K562 (cell line): ENCODE data around the gene OR51V1. TPM values are rescaled to one million over a fixed set of nuclear protein-coding genes. Genes with fewer than 3 reads are reported as not detected.
A peak's percentile ranks its signal among the peaks of the same experiment; 100 is the strongest.

ENCODE experiments used
- ATAC-seq: fragments of 200-7000 bp; cut with Tn5 transposase; 3 replicates; pipeline ENCODE4 v1.9.1; 2020; ENCODE audit warnings: moderate library complexity
- BruUV-seq: library from RNA; stranded (reverse); fragments of 400-500 nt; replicated peaks from 2 replicates; lab custom pipeline; 2021; lab: Mats Ljungman, UMichigan
- CTCF ChIA-PET: fragments of 300-600 bp; formaldehyde crosslinking; extraction: SDS; loops from one replicate; lab custom pipeline; 2021; ENCODE audit warnings: low intra/inter-chr PET ratio; lab: Yijun Ruan, JAX
- POLR2A ChIA-PET: fragments of 300-600, 350-650 bp; sonication (Branson Sonifier 250); formaldehyde crosslinking; extraction: SDS; loops from one replicate; lab custom pipeline; 2021; ENCODE audit warnings: antibody characterized with exemption, inconsistent platforms; lab: Yijun Ruan, JAX
- DNase-seq, 4 experiments: peaks; one replicate each; pipeline versions ENCODE4 v3.0.0 to v3.0.0-alpha.2; 2011 to 2018; ENCODE audit warnings: low spot score in 3 of 4, mixed read lengths in 3 of 4; ENCODE audit errors: extremely low read depth in 1 of 4
- FAIRE-seq: peaks from 2 replicates; lab custom pipeline; 2011; peaks lifted over from hg19 to GRCh38; lab: Jason Lieb, UNC
- H2AFZ ChIP-seq: 2 replicates; pipeline ENCODE4 v1.6.0; 2011; ENCODE audit warnings: low read depth, low read length, control low read depth, inconsistent platforms
- H3K27ac ChIP-seq: fragments of 200-600 bp; 3 replicates; pipeline ENCODE4 v1.8.0; 2011; ENCODE audit warnings: low read depth, mild to moderate bottlenecking, control low read depth, inconsistent platforms, low read length, moderate library complexity, mixed read lengths; ENCODE audit errors: extremely low read depth
- H3K27me3 ChIP-seq, 2 experiments: fragments of 300-600 bp in 1 of 2; 2 replicates in 1 of 2; 3 replicates in 1 of 2; pipeline versions ENCODE4 v1.6.0 to v1.8.0; 2011; ENCODE audit warnings: inconsistent platforms in 2 of 2, low read length in 2 of 2, mild to moderate bottlenecking in 1 of 2, mixed read lengths in 1 of 2, moderate library complexity in 1 of 2; ENCODE audit not compliant: control insufficient read depth in 2 of 2, insufficient read depth in 2 of 2
- H3K36me3 ChIP-seq: fragments of 300-600 bp; 3 replicates; pipeline ENCODE4 v1.8.0; 2011; ENCODE audit warnings: mild to moderate bottlenecking, low read length, inconsistent platforms; ENCODE audit not compliant: control insufficient read depth, insufficient read depth
- H3K4me1 ChIP-seq, 2 experiments: fragments of 200-600 bp in 1 of 2; replicated peaks in 1 of 2; 2 replicates in 1 of 2; 3 replicates in 1 of 2; pipeline versions ENCODE4 v1.5.1 to v1.8.0; 2011; ENCODE audit warnings: inconsistent platforms in 2 of 2, low read length in 2 of 2, mild to moderate bottlenecking in 1 of 2, mixed read lengths in 1 of 2, moderate library complexity in 1 of 2; ENCODE audit not compliant: control insufficient read depth in 2 of 2, insufficient read depth in 2 of 2
- H3K4me2 ChIP-seq: 2 replicates; pipeline ENCODE4 v1.6.1; 2011; ENCODE audit warnings: low read length, control low read depth, inconsistent platforms, mixed read lengths; ENCODE audit not compliant: insufficient read depth
- H3K4me3 ChIP-seq: fragments of 200-600 bp; sonication (generic), shearing (Covaris generic); 2 replicates; pipeline ENCODE4 v1.5.1; 2016; ENCODE audit warnings: control low read depth, inconsistent platforms
- H3K79me2 ChIP-seq: fragments of 200-600 bp; 3 replicates; pipeline ENCODE4 v1.8.0; 2011; ENCODE audit warnings: low read length, inconsistent platforms; ENCODE audit not compliant: control insufficient read depth, insufficient read depth
- H3K9ac ChIP-seq, 2 experiments: 2 replicates each; pipeline versions ENCODE4 v1.6.0 to v1.6.1; 2011; ENCODE audit warnings: low read depth in 2 of 2, low read length in 2 of 2, control low read depth in 1 of 2, inconsistent platforms in 1 of 2, mild to moderate bottlenecking in 1 of 2, mixed read lengths in 1 of 2; ENCODE audit not compliant: insufficient read depth in 1 of 2
- H3K9me1 ChIP-seq: one replicate; pipeline ENCODE4 v1.6.0; 2011; ENCODE audit warnings: inconsistent platforms, mild to moderate bottlenecking, low read length, moderate library complexity; ENCODE audit not compliant: control insufficient read depth, insufficient read depth
- H3K9me3 ChIP-seq: replicated peaks from 2 replicates; pipeline ENCODE4 v1.5.1; 2011; ENCODE audit warnings: low read depth, low read length, inconsistent platforms; ENCODE audit not compliant: control insufficient read depth, insufficient read depth
- H4K20me1 ChIP-seq: replicated peaks from 2 replicates; pipeline ENCODE4 v1.6.1; 2011; ENCODE audit warnings: low read length, inconsistent platforms, mixed read lengths; ENCODE audit not compliant: control insufficient read depth, insufficient read depth
- CSDE1 ChIP-seq, 2 experiments: fragments of 450-650 bp; IDR thresholded peaks; 2 replicates each; pipeline ENCODE4 v1.6.1; 2016; ENCODE audit warnings: mild to moderate bottlenecking in 1 of 2
- DACH1 ChIP-seq: fragments of 450-650 bp; IDR thresholded peaks from 2 replicates; pipeline ENCODE4 v1.6.1; 2018; ENCODE audit not compliant: partially characterized antibody
- KAT2B ChIP-seq: IDR thresholded peaks from one replicate; pipeline ENCODE4 v1.6.1; 2012; ENCODE audit warnings: low read depth, mild to moderate bottlenecking, control low read depth, inconsistent platforms, low read length, moderate library complexity
- RFX1 ChIP-seq: fragments of 450-650 bp; IDR thresholded peaks from 2 replicates; pipeline ENCODE4 v1.6.1; 2016; ENCODE audit warnings: mild to moderate bottlenecking, moderate library complexity
- SAFB ChIP-seq: fragments of 200-400 bp; formaldehyde crosslinking; IDR thresholded peaks from 2 replicates; pipeline ENCODE4 v1.6.1; 2017; ENCODE audit warnings: low read depth, low read length, borderline replicate concordance
- SIN3A ChIP-seq, 2 experiments: fragments of 150-350 bp in 1 of 2; IDR thresholded peaks; 2 replicates each; pipeline ENCODE4 v1.6.1; 2011 to 2016; ENCODE audit warnings: borderline replicate concordance in 2 of 2, low read depth in 2 of 2, low read length in 2 of 2, mild to moderate bottlenecking in 2 of 2, moderate library complexity in 2 of 2; ENCODE audit not compliant: control insufficient read depth in 1 of 2
- SP2 ChIP-seq: IDR thresholded peaks from 2 replicates; pipeline ENCODE4 v1.6.1; 2011; ENCODE audit warnings: mild to moderate bottlenecking, low read depth, low read length, moderate library complexity; ENCODE audit not compliant: poor library complexity, severe bottlenecking; ENCODE audit errors: extremely low read depth
- TAF1 ChIP-seq: IDR thresholded peaks from 2 replicates; pipeline ENCODE4 v1.6.1; 2011; ENCODE audit warnings: mild to moderate bottlenecking, low read length, moderate library complexity; ENCODE audit not compliant: insufficient read depth, control insufficient read depth, severe bottlenecking; ENCODE audit errors: extremely low read depth
- THRB ChIP-seq: fragments of 450-650 bp; formaldehyde crosslinking; conservative IDR thresholded peaks from 2 replicates; pipeline ENCODE4 v1.4.0; 2022; ENCODE audit warnings: mild to moderate bottlenecking, missing genetic modification characterization
- ZNF274 ChIP-seq: IDR thresholded peaks from 2 replicates; pipeline ENCODE4 v1.6.1; 2011; ENCODE audit warnings: low read depth, mild to moderate bottlenecking, low read length, moderate library complexity, borderline replicate concordance
- ZNF717 ChIP-seq: fragments of 250-450 bp; sonication (Bioruptor Pico); IDR thresholded peaks from 2 replicates; pipeline ENCODE4 v1.5.0; 2021
- WGBS: fragments of 100-300 bp; shearing (Covaris generic); methylation state at CpG from one replicate; pipeline ENCODE4 v1.1.6; 2016; ENCODE audit warnings: low coverage, mixed read lengths; ENCODE audit not compliant: insufficient coverage; ENCODE audit errors: missing lambda C conversion rate; 5-methylcytosine and 5-hydroxymethylcytosine counted together
- in situ Hi-C: fragments of 300-500 bp; cut with MboI; formaldehyde crosslinking; loops from 4 replicates; pipeline ENCODE4 v1.15.0; 2018; ENCODE audit warnings: inconsistent platforms, mixed read lengths
- intact Hi-C: fragments of 100-400 bp; cut with micrococcal nuclease; formaldehyde crosslinking; loops from 2 replicates; pipeline ENCODE4 v1.14.2; 2022
- polyA plus RNA-seq, 8 experiments: library from polyadenylated mRNA; depleted of rRNA in 4 of 8; stranded (reverse) in 5 of 8; unstranded in 3 of 8; fragments of >200 nt; fragmentation: Nextera tagmentation in 2 of 8; fragmentation: Illumina TruSeq in 1 of 8; extraction: Ambion mirVana in 2 of 8; extraction: Trizol in 1 of 8; gene quantifications; 2 replicates each; pipeline versions ENCODE4 v1.2.1 to v1.2.3, GENCODE V29; 2011 to 2014; ENCODE audit warnings: inconsistent platforms in 1 of 8, missing spikeins in 1 of 8
- total RNA-seq, 7 experiments: library from RNA; depleted of rRNA in 6 of 7; stranded (reverse); fragments of >200 nt in 6 of 7; fragmentation: Illumina TruSeq in 2 of 7; extraction: Trizol in 2 of 7; gene quantifications; 2 replicates each; pipeline versions ENCODE4 v1.2.1 to v1.2.3, GENCODE V29; 2011 to 2021; ENCODE audit warnings: low replicate concordance in 1 of 7
- TF ChIP-seq, protein P1 (sequence below): fragments of 250-450 bp; sonication (Bioruptor Pico); IDR thresholded peaks from 2 replicates; pipeline ENCODE4 v1.5.1; 2021; ENCODE audit warnings: mild to moderate bottlenecking

OR51V1 gene
- total and polyA plus RNA-seq, 9 of the 15 experiments (the other 6 are each of a cell fraction or from before 2014, with no cell fraction given) = not detected

GRCh38 chr11:5233307-5233706 is 32.8 kb upstream of the OR51V1 start:
- Histone ChIP-seq H3K4me3 (no peak overlapping the region), H2AFZ (no peak overlapping the region), H4K20me1 (no peaks in the 10 kb centered on the region), H3K27ac (no peak overlapping the region), H3K9me3 (no peaks in the 10 kb centered on the region), H3K9me1 (no peaks in the 10 kb centered on the region), H3K27me3 (no peaks in the 10 kb centered on the region), H3K79me2 (no peaks in the 10 kb centered on the region; the same call in 2 of the 3 replicates), H3K9ac (no peak overlapping the region), H3K4me1 (peaks cover 11 to 36% of the 10 kb centered on the region in 2 experiments), H3K4me2 (no peak overlapping the region), H3K36me3 (no peaks in the 10 kb centered on the region; the same call in 2 of the 3 replicates)
- in situ Hi-C loops = no loop called here
- intact Hi-C loops = no loop called here
- ChIA-PET POLR2A (interaction anchor here (1.3 kb wide), 1 partner anchor 9 kb away, joined by 10 read pairs; no protein-coding TSS in a partner anchor), CTCF (no interaction called here)
- DNase-seq = no peak
- no TSS peak for BruUV-seq
- no peak for FAIRE-seq
- WGBS = 82% methylated on average over 1 of the region's 1 CpG
- no peak for ATAC-seq
- TF ChIP-seq, protein P1, sequence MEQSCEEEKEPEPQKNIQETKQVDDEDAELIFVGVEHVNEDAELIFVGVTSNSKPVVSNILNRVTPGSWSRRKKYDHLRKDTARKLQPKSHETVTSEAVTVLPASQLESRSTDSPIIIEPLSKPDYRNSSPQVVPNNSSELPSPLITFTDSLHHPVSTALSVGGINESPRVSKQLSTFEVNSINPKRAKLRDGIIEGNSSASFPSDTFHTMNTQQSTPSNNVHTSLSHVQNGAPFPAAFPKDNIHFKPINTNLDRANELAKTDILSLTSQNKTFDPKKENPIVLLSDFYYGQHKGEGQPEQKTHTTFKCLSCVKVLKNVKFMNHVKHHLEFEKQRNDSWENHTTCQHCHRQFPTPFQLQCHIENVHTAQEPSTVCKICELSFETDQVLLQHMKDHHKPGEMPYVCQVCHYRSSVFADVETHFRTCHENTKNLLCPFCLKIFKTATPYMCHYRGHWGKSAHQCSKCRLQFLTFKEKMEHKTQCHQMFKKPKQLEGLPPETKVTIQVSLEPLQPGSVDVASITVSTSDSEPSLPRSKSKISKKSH = no peak
- TF ChIP-seq THRB (CRISPR knock-in tag) (no peak), CSDE1 (IDR thresholded peaks at IDR 0.05) (no peak), SP2 (no peak), ZNF274 (no peak), SAFB (no peak), TAF1 (no peak), ZNF717 (CRISPR knock-in tag) (no peak), KAT2B (no peak), DACH1 (peak; percentile 56), RFX1 (peak; percentile 53), SIN3A (IDR thresholded peaks at IDR 0.05; ENCODE audit: borderline replicate concordance in 2 of 2, control insufficient read depth in 1 of 2, low read depth in 2 of 2, low read length in 2 of 2) (no peak)
